Neural cell (in vitro differentiated cells): Measurements from ENCODE around the gene MEGF6. TPM values are rescaled to one million over a fixed set of nuclear protein-coding genes. Genes with fewer than 3 reads are reported as not detected.

ENCODE experiments used
- H2AFZ ChIP-seq: fragments of 200-600, 300-800 bp; sonication (generic), shearing (Covaris generic); 2 replicates; pipeline ENCODE4 v1.6.0; 2014; ENCODE audit warnings: low read depth, mild to moderate bottlenecking, antibody characterized with exemption, low read length, moderate library complexity
- H3F3A ChIP-seq: fragments of 200-600 bp; shearing (Covaris generic); 2 replicates; pipeline ENCODE4 v1.6.1; 2016; ENCODE audit warnings: mild to moderate bottlenecking, moderate library complexity, mixed read lengths, antibody characterized with exemption, low read length; ENCODE audit not compliant: insufficient read depth, poor library complexity, severe bottlenecking
- H3K27ac ChIP-seq: fragments of 200-600, 300-800 bp; sonication (generic), shearing (Covaris generic); 2 replicates; pipeline ENCODE4 v1.5.1; 2014; ENCODE audit warnings: mild to moderate bottlenecking, low read length, moderate library complexity
- H3K27me3 ChIP-seq: fragments of 300-800, 200-600 bp; sonication (generic), shearing (Covaris generic); 2 replicates; pipeline ENCODE4 v1.6.0; 2014; ENCODE audit warnings: mild to moderate bottlenecking, low read depth, low read length, moderate library complexity; ENCODE audit not compliant: insufficient read depth
- H3K36me3 ChIP-seq: fragments of 300-800, 200-600 bp; sonication (generic), shearing (Covaris generic); 2 replicates; pipeline ENCODE4 v1.5.1; 2014; ENCODE audit warnings: mild to moderate bottlenecking, antibody characterized with exemption, low read length, moderate library complexity; ENCODE audit not compliant: insufficient read depth
- H3K4me2 ChIP-seq: fragments of 300-800, 200-600 bp; sonication (generic), shearing (Covaris generic); 2 replicates; pipeline ENCODE4 v1.6.0; 2014; ENCODE audit warnings: mild to moderate bottlenecking, low read length
- H3K4me3 ChIP-seq: fragments of 300-800, 200-600 bp; sonication (generic), shearing (Covaris generic); 2 replicates; pipeline ENCODE4 v1.5.1; 2014; ENCODE audit warnings: mild to moderate bottlenecking, low read length, moderate library complexity
- H3K79me2 ChIP-seq: fragments of 200-600 bp; shearing (Covaris generic); replicated peaks from 2 replicates; pipeline ENCODE4 v1.6.0; 2014; ENCODE audit warnings: mild to moderate bottlenecking, low read length, moderate library complexity; ENCODE audit not compliant: insufficient read depth
- H3K9ac ChIP-seq: fragments of 300-800, 200-600 bp; sonication (generic), shearing (Covaris generic); 2 replicates; pipeline ENCODE4 v1.6.1; 2016; ENCODE audit warnings: mild to moderate bottlenecking, low read length, mixed read lengths
- H3K9me2 ChIP-seq: fragments of 200-600 bp; shearing (Covaris generic); 2 replicates; pipeline ENCODE4 v1.6.1; 2016; ENCODE audit warnings: mild to moderate bottlenecking, low read length, mixed read lengths; ENCODE audit not compliant: insufficient read depth
- H3K9me3 ChIP-seq: fragments of 200-600, 300-800 bp; sonication (generic), shearing (Covaris generic); 2 replicates; pipeline ENCODE4 v1.6.1; 2016; ENCODE audit warnings: mild to moderate bottlenecking, mixed run types, low read length, moderate library complexity, mixed read lengths
- H4K20me1 ChIP-seq: fragments of 200-600 bp; shearing (Covaris generic); 2 replicates; pipeline ENCODE4 v1.6.1; 2016; ENCODE audit warnings: mild to moderate bottlenecking, mixed run types; ENCODE audit not compliant: insufficient read depth
- CTCF ChIP-seq: fragments of 450-650 bp; IDR thresholded peaks from 2 replicates; pipeline ENCODE4 v1.5.1; 2014; ENCODE audit warnings: antibody characterized with exemption, mild to moderate bottlenecking, moderate library complexity; ENCODE audit not compliant: poor library complexity, severe bottlenecking
- EP300 ChIP-seq: fragments of 450-650 bp; conservative IDR thresholded peaks from 2 replicates; pipeline ENCODE4 v1.6.1; 2014; ENCODE audit warnings: antibody characterized with exemption, mild to moderate bottlenecking, moderate library complexity; ENCODE audit not compliant: poor library complexity, severe bottlenecking
- EZH2 ChIP-seq: fragments of 200-600, 300-800 bp; shearing (Covaris generic), sonication (generic); IDR thresholded peaks from 2 replicates; pipeline ENCODE4 v1.6.1; 2014; ENCODE audit warnings: antibody characterized with exemption, low read length, borderline replicate concordance, mild to moderate bottlenecking; ENCODE audit not compliant: insufficient read depth, poor library complexity, severe bottlenecking
- MXI1 ChIP-seq: fragments of 450-650 bp; conservative IDR thresholded peaks from 2 replicates; pipeline ENCODE4 v1.6.1; 2014; ENCODE audit warnings: antibody characterized with exemption, mild to moderate bottlenecking; ENCODE audit not compliant: poor library complexity, severe bottlenecking
- POLR2AphosphoS5 ChIP-seq: IDR thresholded peaks from 2 replicates; pipeline ENCODE4 v1.6.1; 2012
- RAD21 ChIP-seq: fragments of 450-650 bp; conservative IDR thresholded peaks from 2 replicates; pipeline ENCODE4 v1.6.1; 2014; ENCODE audit warnings: antibody characterized with exemption, mild to moderate bottlenecking, moderate library complexity
- REST ChIP-seq: IDR thresholded peaks from 2 replicates; pipeline ENCODE4 v1.6.1; 2012; ENCODE audit warnings: borderline replicate concordance
- SMC3 ChIP-seq: fragments of 450-650 bp; conservative IDR thresholded peaks from 2 replicates; pipeline ENCODE4 v1.6.1; 2014; ENCODE audit warnings: antibody characterized with exemption, mild to moderate bottlenecking, moderate library complexity; ENCODE audit not compliant: poor library complexity
- TAF1 ChIP-seq: IDR thresholded peaks from 2 replicates; pipeline ENCODE4 v1.6.1; 2012; ENCODE audit warnings: low read depth
- polyA plus RNA-seq: library from polyadenylated mRNA; depleted of rRNA; stranded (reverse); fragments of >200 nt; gene quantifications from 2 replicates; pipeline ENCODE4 v1.2.3, GENCODE V29; 2014

Gene MEGF6
- polyA plus RNA-seq, 1 donor from 2014 or later: 6.0 TPM

GRCh38 chr1:3461238-3461933 is 149.9 kb downstream of the MEGF6 start:
- TF ChIP-seq SMC3: no peak
- TF ChIP-seq MXI1: no peak
- TF ChIP-seq RAD21: no peak
- TF ChIP-seq CTCF: no peak
- TF ChIP-seq TAF1: no peak
- no peak overlapping the region for H3K9ac ChIP-seq
- no peaks in the 10 kb centered on the region for H3F3A ChIP-seq
- no peaks in the 10 kb centered on the region for H3K79me2 ChIP-seq
- H3K36me3 ChIP-seq: no peaks in the 10 kb centered on the region
- H3K4me2 ChIP-seq: no peak overlapping the region
- no peaks in the 10 kb centered on the region for H3K27me3 ChIP-seq
- H4K20me1 ChIP-seq: no peaks in the 10 kb centered on the region
- H3K27ac ChIP-seq: no peak overlapping the region
- H3K9me3 ChIP-seq: no peaks in the 10 kb centered on the region
- H2AFZ ChIP-seq: no peak overlapping the region
- H3K4me3 ChIP-seq: no peak overlapping the region
- no peaks in the 10 kb centered on the region for H3K9me2 ChIP-seq

GRCh38 chr1:3460672-3461131 is 150.6 kb downstream of the MEGF6 start:
- TF ChIP-seq TAF1: no peak
- TF ChIP-seq MXI1: no peak
- no peak for TF ChIP-seq EP300
- no peak for TF ChIP-seq POLR2AphosphoS5
- no peak for TF ChIP-seq REST
- TF ChIP-seq CTCF: no peak
- no peak for TF ChIP-seq SMC3
- no peak for TF ChIP-seq RAD21
- no peak for TF ChIP-seq EZH2
- H3K36me3 ChIP-seq: no peaks in the 10 kb centered on the region
- no peaks in the 10 kb centered on the region for H3F3A ChIP-seq
- no peaks in the 10 kb centered on the region for H3K27me3 ChIP-seq
- no peak overlapping the region for H3K4me2 ChIP-seq
- H3K4me3 ChIP-seq: no peak overlapping the region
- no peaks in the 10 kb centered on the region for H3K9me2 ChIP-seq
- no peak overlapping the region for H3K9ac ChIP-seq
- no peak overlapping the region for H3K27ac ChIP-seq
- no peaks in the 10 kb centered on the region for H4K20me1 ChIP-seq
- H3K79me2 ChIP-seq: no peaks in the 10 kb centered on the region
- no peak overlapping the region for H2AFZ ChIP-seq
- H3K9me3 ChIP-seq: no peaks in the 10 kb centered on the region
